ENCODE results near the gene SLC18A3.

- TF ChIP-seq, protein P1, sequence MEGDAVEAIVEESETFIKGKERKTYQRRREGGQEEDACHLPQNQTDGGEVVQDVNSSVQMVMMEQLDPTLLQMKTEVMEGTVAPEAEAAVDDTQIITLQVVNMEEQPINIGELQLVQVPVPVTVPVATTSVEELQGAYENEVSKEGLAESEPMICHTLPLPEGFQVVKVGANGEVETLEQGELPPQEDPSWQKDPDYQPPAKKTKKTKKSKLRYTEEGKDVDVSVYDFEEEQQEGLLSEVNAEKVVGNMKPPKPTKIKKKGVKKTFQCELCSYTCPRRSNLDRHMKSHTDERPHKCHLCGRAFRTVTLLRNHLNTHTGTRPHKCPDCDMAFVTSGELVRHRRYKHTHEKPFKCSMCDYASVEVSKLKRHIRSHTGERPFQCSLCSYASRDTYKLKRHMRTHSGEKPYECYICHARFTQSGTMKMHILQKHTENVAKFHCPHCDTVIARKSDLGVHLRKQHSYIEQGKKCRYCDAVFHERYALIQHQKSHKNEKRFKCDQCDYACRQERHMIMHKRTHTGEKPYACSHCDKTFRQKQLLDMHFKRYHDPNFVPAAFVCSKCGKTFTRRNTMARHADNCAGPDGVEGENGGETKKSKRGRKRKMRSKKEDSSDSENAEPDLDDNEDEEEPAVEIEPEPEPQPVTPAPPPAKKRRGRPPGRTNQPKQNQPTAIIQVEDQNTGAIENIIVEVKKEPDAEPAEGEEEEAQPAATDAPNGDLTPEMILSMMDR (IDR thresholded peaks at IDR 0.05) = no peak
- TF ChIP-seq POLR2A (IDR thresholded peaks at IDR 0.05) (no peak), POLR2AphosphoS5 (IDR thresholded peaks at IDR 0.05) (no peak)
Observed at GRCh38 chr10:49615721-49616120, 5.6 kb downstream of the SLC18A3 start.

Measured in transverse colon (tissue), 4 donors.